Stimulated activated CD8-positive, alpha-beta memory T cell treated with anti-CD3 and anti-CD28 coated beads, Interleukin-15, amount 100 ng/mL, for 48 hours (primary cell): Measurements from ENCODE around the gene GNG10.
"Not testable (repeated sequence)": the region's sequence is repeated elsewhere in the genome, so short reads cannot be mapped to it uniquely, and the experiment has no call there.

Experiments used
- DNase-seq, 2 donors: peaks; one replicate each; pipeline ENCODE4 v3.0.0-alpha.2; 2020; ENCODE audit warnings: low read depth in 2 of 2

GNG10 gene

GRCh38 chr9:111661150-111661801 lies at the start of gene GNG10:
TSS of gene GNG10 (plus strand) at chr9:111661605. CDS start at chr9:111661635, 30 bp downstream.
- peak; percentile 60 to 69 for DNase-seq

- no peak for DNase-seq
These were observed 47.9 kb upstream of the GNG10 start for GRCh38 chr9:111613436-111614040.

DNA sequence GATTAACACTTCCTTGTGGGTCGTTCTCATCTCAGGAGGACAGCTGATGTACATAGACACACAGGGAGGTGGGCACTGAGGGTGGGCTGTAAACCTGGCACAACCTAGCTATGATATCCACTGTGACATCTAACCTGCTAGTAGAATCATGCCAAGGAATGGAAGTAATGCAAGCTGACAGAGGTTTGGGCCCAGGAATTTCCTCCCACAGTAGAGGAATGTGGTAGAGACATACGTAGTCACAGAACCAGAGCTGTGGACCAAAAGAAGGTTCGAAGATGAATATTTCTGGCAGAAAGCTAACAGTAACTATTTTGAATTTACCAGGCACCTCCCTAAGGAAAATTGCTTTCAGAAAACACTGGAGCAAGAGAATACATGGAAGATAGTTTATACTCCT lies 45.5 kb upstream of the GNG10 start:
- no peak for DNase-seq

DNA sequence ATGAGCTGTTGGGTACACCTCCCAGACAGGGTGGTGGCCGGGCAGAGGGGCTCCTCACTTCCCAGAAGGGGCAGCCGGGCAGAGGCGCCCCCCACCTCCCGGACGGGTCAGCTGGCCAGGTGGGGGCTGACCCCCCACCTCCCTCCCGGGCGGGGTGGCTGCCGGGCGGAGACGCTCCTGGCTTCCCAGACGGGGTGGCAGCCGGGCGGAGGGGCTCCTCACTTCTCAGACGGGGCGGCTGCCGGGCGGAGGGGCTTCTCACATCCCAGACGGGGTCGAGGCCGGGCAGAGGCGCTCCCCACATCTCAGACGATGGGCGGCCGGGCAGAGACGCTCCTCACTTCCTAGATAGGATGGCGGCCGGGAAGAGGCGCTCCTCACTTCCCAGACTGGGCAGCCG lies 44.1 kb upstream of the GNG10 start:
- DNase-seq, result not testable (repeated sequence)

GRCh38 chr9:111621895-111622480 lies 39.4 kb upstream of the GNG10 start:
- no peak for DNase-seq

- DNase-seq, result no peak
These were observed 38.8 kb upstream of the GNG10 start for GRCh38 chr9:111622626-111623025.

- no peak for DNase-seq
These were observed 34.0 kb upstream of the GNG10 start for GRCh38 chr9:111627260-111627963.

- DNase-seq, result no peak
These were observed 33.0 kb upstream of the GNG10 start for GRCh38 chr9:111628411-111628810.

DNA sequence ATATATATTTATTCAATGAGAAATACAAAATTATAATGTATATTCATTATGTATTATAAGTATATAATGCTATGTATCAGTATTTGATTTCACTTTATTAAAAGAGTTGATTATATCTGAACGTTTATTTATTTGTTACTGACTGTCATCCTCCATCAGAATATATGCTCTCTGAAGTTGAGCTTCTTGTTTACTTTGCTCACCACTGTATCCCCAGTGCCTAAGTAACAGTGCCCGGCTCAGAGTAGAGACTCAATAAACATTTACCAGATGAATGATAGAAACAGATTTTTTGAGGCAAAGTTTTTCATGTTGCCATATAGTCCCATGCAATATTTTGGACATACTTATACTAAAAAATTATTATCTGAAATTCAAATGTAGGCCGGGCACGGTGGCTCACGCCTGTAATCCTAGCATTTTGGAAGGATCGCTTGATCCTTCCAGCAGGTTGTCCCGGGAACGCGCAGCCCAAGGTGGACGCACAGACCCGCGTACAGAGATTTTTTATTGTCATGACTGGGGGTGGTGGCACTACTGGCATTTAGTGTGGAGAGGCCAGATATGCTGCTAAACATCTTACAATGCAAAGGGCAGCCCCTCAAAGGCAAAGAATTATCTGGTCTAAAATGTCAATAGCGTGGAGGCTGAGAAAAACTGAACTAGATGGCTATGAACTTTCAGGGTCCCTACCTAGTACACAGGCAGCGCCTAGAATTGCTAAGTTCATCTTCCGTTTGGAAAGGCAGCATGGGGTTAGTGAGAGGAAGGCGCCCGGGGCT lies 31.0 kb upstream of the GNG10 start:
- no peak for DNase-seq

GRCh38 chr9:111630964-111631213 lies 30.5 kb upstream of the GNG10 start:
- DNase-seq, result no peak

GRCh38 chr9:111631214-111631971 lies 30.0 kb upstream of the GNG10 start, which contains the start of gene DNAJC25:
TSS of gene DNAJC25 (plus strand) at chr9:111631334. CDS start at chr9:111631408, 74 bp downstream.
- DNase-seq, result peak; percentile 96 to 97

DNA sequence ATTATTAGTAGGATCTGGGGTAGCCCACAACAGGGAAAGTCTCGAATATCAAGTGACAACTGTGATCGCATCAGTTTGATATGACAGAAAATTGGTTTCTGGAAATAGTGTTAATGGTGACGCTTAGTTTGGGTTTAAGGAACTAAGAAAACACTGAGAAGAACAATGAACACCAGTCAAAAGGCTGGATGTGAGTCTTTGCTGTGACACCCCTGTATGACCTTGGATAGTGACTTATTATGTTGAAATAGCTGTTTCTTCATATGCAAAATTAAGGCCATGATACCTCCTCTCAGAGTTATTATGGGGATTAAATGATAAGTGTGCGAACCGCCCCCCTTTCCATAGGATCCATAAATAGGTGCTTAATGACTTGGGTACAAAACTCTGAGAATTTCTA lies 29.3 kb upstream of the GNG10 start:
- DNase-seq, result no peak

- no peak for DNase-seq
These were observed 28.6 kb upstream of the GNG10 start for GRCh38 chr9:111632695-111633388.

GRCh38 chr9:111633389-111633736 lies 28.0 kb upstream of the GNG10 start:
- DNase-seq, result no peak

- no peak for DNase-seq
These were observed 26.5 kb upstream of the GNG10 start for GRCh38 chr9:111634860-111635259.

DNA sequence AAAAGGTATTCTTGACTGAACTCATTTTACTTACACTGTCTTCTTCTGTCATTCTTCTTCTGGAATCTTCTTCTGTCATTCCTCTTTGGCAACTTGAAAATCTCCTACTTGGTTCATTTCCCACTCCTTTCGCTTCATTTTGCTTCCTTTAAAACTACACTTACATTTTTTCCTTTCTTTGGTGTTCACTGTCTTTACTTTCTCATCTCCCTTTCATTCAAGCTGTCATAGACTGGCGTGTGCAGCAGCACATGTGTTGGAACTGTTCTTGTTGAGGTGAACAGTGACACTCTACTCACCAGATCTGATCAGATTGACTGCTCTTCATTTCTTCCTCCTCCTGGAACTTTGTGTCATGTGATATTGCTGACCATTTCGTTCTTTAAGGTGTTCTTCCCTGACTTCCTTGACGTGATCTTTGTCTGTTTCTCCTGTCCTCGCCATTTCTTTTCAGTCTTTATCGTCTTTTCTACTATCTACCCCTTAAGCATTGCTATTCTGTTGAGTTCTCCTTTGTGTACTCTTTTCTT lies 23.9 kb upstream of the GNG10 start:
- DNase-seq, result no peak

DNA sequence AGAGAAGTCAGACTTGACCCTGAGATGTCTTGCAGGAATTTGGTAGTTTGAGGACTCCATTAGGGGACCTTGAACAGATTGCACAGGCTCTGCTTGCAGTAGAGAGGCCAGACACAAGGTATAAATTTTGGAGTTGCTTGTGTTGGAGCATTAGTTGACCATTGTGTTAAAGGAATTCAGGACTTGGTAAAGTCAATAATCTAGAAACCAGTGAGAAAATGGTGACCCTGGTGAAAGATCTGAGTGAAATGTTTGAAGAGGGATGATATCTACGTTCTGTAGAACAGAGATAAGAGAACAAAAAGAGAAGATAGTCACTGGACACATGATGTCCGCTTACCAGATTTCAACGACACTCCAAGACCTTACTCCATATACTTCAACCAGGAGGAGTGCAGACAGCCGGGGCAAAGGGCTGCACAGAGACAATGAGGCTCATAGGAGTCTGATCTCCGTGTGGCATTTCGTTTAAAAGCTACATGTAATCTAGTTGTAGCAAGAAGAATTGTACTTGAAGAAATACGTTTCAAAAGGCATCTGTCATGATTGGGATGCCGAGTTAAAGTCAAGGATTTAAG lies 17.1 kb upstream of the GNG10 start:
- no peak for DNase-seq

DNA sequence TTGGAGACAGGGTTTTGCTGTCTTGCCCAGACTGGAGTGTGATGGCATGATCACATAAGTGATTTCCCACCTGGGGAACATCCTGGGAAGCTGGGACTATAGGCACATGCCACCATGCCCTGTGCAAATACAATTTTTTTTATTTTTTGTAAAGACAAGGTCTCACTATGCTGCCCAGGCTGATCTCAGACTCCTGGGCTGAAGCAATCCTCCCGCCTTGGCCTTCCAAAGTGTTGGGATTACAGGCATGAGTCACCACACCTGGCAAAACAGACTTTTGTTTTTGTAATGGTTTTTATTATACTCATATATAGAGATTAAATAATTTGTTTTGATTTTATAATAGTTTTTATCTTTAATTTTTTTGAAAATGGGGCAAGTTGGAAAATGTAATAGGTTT lies 15.6 kb upstream of the GNG10 start:
- DNase-seq, result no peak

GRCh38 chr9:111646417-111646816 lies 15.0 kb upstream of the GNG10 start:
- DNase-seq, result no peak

- DNase-seq, result no peak
These were observed 13.3 kb upstream of the GNG10 start for GRCh38 chr9:111648066-111648465.
